G401 (cell line): ENCODE results near the gene PSENEN. TPM values are rescaled to one million over a fixed set of nuclear protein-coding genes. Genes with fewer than 3 reads are reported as not detected.

Source experiments
- DNase-seq: peaks from one replicate; pipeline ENCODE4 v3.0.0-alpha.2; 2015; ENCODE audit warnings: low spot score
- in situ Hi-C: cut with HindIII; loops from 2 replicates; pipeline ENCODE4 v1.10.0; 2016; ENCODE audit warnings: low sequenced_read_pairs, mixed read lengths
- total RNA-seq: library from RNA; depleted of rRNA; stranded (reverse); fragments of >200 nt; shearing (Covaris generic); gene quantifications from 2 replicates; pipeline ENCODE4 v1.2.3, GENCODE V29; 2014

The PSENEN gene
- total RNA-seq, 1 experiment from 2014 or later: 63.1 TPM

GRCh38 chr19:35731779-35732405, 13.6 kb upstream of the PSENEN start:
- no peak for DNase-seq
- in situ Hi-C loops: no loop called here

GRCh38 chr19:35732540-35733179, 12.8 kb upstream of the PSENEN start:
- no peak for DNase-seq

GRCh38 chr19:35733180-35734125, 12.0 kb upstream of the PSENEN start:
- no peak for DNase-seq
- in situ Hi-C loops: no loop called here

More at GRCh38 chr19:35732540-35733179, 12.8 kb upstream of the PSENEN start:
- in situ Hi-C loops: no loop called here

- in situ Hi-C loops: no loop called here
- DNase-seq: no peak
Observed at GRCh38 chr19:35734273-35734672, 11.2 kb upstream of the PSENEN start.

- in situ Hi-C loops: no loop called here
- no peak for DNase-seq
Observed at GRCh38 chr19:35734889-35735288, 10.6 kb upstream of the PSENEN start.

- in situ Hi-C loops: no loop called here
- DNase-seq: no peak
Observed at GRCh38 chr19:35736913-35737886, 8.3 kb upstream of the PSENEN start.

GRCh38 chr19:35738021-35738886, 7.2 kb upstream of the PSENEN start:
- in situ Hi-C loops: no loop called here
- no peak for DNase-seq

GRCh38 chr19:35738887-35739229, 6.6 kb upstream of the PSENEN start:
- in situ Hi-C loops: no loop called here
- no peak for DNase-seq

GRCh38 chr19:35739275-35740107, 6.0 kb upstream of the PSENEN start:
- in situ Hi-C loops: no loop called here
- no peak for DNase-seq

- in situ Hi-C loops: no loop called here
- no peak for DNase-seq
Observed at GRCh38 chr19:35740108-35740422, 5.4 kb upstream of the PSENEN start.

GRCh38 chr19:35740423-35741202, 4.8 kb upstream of the PSENEN start:
- DNase-seq: peak; percentile 98
- in situ Hi-C loops: no loop called here

GRCh38 chr19:35741203-35741515, 4.3 kb upstream of the PSENEN start:
- in situ Hi-C loops: no loop called here

GRCh38 chr19:35742121-35742724, 3.2 kb upstream of the PSENEN start, which contains the start of gene IGFLR1:
IGFLR1 (minus strand) TSS chr19:35742452; CDS start chr19:35741180, 1,272 bp downstream.
- DNase-seq: no peak
- in situ Hi-C loops: no loop called here

More at GRCh38 chr19:35741203-35741515, 4.3 kb upstream of the PSENEN start:
- DNase-seq: no peak

GRCh38 chr19:35743640-35744429, 1.6 kb upstream of the PSENEN start:
- in situ Hi-C loops: no loop called here
- DNase-seq: no peak

- in situ Hi-C loops: no loop called here
- DNase-seq: peak; percentile 98
Observed at GRCh38 chr19:35744430-35745327, 772 bp upstream of the PSENEN start.
